Measurements from ENCODE around the gene TSHZ2.

Gene TSHZ2

DNA sequence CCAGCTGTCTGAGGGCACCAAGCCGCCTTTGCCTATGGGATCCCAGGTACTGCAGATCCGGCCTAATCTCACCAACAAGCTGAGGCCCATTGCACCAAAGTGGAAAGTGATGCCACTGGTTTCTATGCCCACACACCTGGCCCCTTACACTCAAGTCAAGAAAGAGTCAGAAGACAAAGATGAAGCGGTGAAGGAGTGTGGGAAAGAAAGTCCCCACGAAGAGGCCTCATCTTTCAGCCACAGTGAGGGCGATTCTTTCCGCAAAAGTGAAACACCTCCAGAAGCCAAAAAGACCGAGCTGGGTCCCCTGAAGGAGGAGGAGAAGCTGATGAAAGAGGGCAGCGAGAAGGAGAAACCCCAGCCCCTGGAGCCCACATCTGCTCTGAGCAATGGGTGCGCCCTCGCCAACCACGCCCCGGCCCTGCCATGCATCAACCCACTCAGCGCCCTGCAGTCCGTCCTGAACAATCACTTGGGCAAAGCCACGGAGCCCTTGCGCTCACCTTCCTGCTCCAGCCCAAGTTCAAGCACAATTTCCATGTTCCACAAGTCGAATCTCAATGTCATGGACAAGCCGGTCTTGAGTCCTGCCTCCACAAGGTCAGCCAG lies 283.0 kb downstream of the TSHZ2 start:
- Histone ChIP-seq H3K27me3 (no peaks in the 10 kb centered on the region), H3K4me1 (no peaks in the 10 kb centered on the region), H3K36me3 (no peaks in the 10 kb centered on the region), H3K9ac (no peak overlapping the region), H3K4me3 (no peak overlapping the region), H3K4me2 (no peak overlapping the region), H3K27ac (no peak overlapping the region), H3K9me3 (no peaks in the 10 kb centered on the region), H4K20me1 (no peaks in the 10 kb centered on the region)
- TF ChIP-seq Cebpa-rat (IDR thresholded peaks at IDR 0.05): no peak

DNA sequence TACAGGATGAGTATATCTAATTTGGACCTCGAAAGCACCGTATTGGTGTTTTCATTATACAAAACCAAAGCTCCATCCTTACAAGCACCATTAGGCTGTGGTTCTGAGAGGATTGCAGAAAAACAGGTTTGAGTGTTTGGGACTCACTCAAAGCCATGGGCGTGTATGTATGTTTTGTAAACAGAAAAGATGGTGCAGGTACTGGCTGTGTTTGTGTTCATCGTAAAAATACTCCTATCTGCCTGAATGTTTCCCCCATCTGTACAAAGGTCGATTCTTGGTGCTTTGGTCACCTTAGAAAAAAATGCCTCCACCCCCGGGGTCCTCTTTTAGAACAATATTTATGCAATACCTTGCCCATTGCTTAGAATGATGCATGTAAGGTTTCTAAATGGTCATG lies 286.6 kb downstream of the TSHZ2 start:
- H3K27ac ChIP-seq: no peak overlapping the region
- TF ChIP-seq Cebpa-rat (IDR thresholded peaks at IDR 0.05): no peak
- H3K9ac ChIP-seq: no peak overlapping the region
- no peaks in the 10 kb centered on the region for H3K36me3 ChIP-seq
- H3K4me3 ChIP-seq: no peak overlapping the region
- H4K20me1 ChIP-seq: no peaks in the 10 kb centered on the region
- H3K27me3 ChIP-seq: no peaks in the 10 kb centered on the region
- no peaks in the 10 kb centered on the region for H3K4me1 ChIP-seq
- no peaks in the 10 kb centered on the region for H3K9me3 ChIP-seq
- H3K4me2 ChIP-seq: no peak overlapping the region

DNA sequence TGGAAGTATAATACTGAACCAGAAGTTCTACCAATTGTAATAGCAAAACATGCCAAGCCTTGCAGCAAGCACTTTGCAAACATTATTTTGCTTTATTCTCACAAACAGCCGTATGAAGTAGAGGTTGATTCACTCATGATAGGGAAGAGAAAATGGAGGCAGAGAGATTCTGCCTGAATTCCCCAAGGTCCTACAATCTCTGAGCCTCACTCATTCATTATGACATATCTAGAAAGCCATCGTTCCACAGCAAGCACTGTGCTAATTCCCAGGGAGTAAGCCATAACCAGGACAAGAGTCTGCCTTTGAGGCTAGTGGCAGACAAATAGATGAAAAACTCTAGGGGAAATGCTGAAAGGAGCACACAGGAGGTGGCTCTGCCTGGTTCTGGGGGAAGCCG lies 288.0 kb downstream of the TSHZ2 start:
- Histone ChIP-seq H3K9ac (no peak overlapping the region), H3K27me3 (no peaks in the 10 kb centered on the region), H3K4me1 (no peaks in the 10 kb centered on the region), H4K20me1 (no peaks in the 10 kb centered on the region), H3K4me2 (no peak overlapping the region), H3K9me3 (no peaks in the 10 kb centered on the region), H3K27ac (no peak overlapping the region), H3K36me3 (no peaks in the 10 kb centered on the region), H3K4me3 (no peak overlapping the region)
- TF ChIP-seq Cebpa-rat (IDR thresholded peaks at IDR 0.05): no peak

DNA sequence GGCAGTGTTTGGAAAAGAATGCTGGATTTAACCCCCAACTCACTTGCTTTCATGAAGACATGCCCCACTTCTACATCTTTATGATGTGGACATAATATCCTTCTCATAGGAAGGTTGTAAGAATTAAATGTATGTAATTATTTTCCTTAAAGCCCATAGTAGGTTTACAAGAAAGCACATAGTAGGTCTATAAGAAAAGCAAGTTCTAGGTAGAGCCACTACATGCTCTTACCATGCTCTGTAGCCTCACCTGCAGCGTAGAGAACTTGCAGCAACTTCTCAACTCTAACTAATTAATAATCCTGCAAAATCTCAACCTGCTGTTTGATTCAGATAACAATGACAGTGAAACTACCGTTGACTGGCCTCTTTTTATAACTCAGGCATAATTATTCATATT lies 288.4 kb downstream of the TSHZ2 start:
- no peak for TF ChIP-seq Cebpa-rat (IDR thresholded peaks at IDR 0.05)

DNA sequence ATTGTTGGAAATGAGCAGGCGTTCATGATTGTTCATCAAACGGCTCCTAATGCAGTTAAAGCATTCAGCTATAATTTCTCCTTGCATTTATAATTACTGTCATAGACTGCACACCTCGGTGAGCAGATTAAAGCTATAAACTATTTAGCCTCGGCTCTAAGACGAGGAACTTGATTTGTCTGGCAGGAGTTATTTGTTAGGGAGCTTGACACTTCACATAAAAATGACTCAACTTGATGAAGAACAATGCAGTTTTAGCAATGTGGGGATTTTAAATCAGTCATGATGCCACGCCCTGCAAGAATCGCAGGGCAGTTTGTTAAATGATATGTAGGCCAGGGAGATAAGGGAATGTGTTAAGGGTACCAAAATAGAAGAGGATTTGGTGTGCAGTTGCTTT lies 290.2 kb downstream of the TSHZ2 start:
- no peak for TF ChIP-seq Cebpa-rat (IDR thresholded peaks at IDR 0.05)
- H3K4me3 ChIP-seq: no peak overlapping the region
- H3K27ac ChIP-seq: no peak overlapping the region
- H3K4me1 ChIP-seq: no peaks in the 10 kb centered on the region
- no peaks in the 10 kb centered on the region for H3K9me3 ChIP-seq
- H3K36me3 ChIP-seq: no peaks in the 10 kb centered on the region
- H3K4me2 ChIP-seq: no peak overlapping the region
- H4K20me1 ChIP-seq: no peaks in the 10 kb centered on the region
- H3K9ac ChIP-seq: no peak overlapping the region
- no peaks in the 10 kb centered on the region for H3K27me3 ChIP-seq

More for the DNA sequence above, 288.4 kb downstream of the TSHZ2 start:
- Histone ChIP-seq H3K9me3 (no peaks in the 10 kb centered on the region), H4K20me1 (no peaks in the 10 kb centered on the region), H3K4me1 (no peaks in the 10 kb centered on the region), H3K4me2 (no peak overlapping the region), H3K36me3 (no peaks in the 10 kb centered on the region), H3K4me3 (no peak overlapping the region), H3K27me3 (no peaks in the 10 kb centered on the region), H3K27ac (no peak overlapping the region), H3K9ac (no peak overlapping the region)

DNA sequence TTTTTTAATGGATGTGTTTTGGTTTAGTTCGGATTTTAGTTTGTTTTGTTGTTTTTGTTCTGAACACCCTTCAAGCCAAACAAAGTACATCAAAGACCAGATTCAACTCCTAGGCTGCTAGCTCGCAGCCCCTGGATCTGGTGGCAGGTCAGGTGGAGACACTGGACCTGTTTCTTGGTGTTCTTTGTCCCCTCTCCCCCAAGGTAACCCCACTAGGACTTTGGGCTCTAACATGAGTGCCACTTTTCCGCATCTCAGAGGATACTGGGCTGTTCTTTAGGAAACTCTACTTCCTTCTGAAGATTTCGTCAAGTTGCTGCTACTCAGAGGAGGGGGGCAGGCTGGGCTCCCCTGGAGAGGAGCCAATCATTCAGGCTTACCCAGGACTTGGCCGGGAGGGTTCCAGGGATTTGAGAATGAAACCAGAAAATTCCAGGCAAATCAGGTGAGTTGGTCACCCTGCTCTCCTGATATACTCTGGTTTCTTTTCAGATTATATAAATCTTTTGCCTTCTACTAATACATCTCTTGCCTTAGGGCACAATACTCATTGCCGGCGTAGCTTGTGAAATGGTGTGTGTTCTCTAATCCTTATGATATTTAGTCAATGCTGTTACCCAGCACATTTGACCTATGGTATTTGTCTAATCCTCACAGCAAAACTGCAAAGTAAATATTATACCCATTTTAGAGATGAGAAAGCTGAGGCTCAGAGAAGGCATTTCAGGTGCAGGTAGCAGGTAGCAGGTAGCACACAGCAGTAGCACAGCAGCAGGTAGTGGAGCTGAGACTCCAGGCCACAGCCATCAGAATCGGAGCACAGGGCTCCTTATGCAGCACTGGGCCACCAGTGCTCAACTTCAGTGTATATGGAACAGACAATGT lies 291.6 kb downstream of the TSHZ2 start:
- no peak overlapping the region for H3K9ac ChIP-seq
- H3K4me1 ChIP-seq: no peaks in the 10 kb centered on the region
- no peaks in the 10 kb centered on the region for H3K9me3 ChIP-seq
- no peak overlapping the region for H3K4me2 ChIP-seq
- H3K27ac ChIP-seq: no peak overlapping the region
- no peak for TF ChIP-seq Cebpa-rat (IDR thresholded peaks at IDR 0.05)
- H3K4me3 ChIP-seq: no peak overlapping the region
- no peaks in the 10 kb centered on the region for H4K20me1 ChIP-seq
- no peaks in the 10 kb centered on the region for H3K36me3 ChIP-seq
- no peaks in the 10 kb centered on the region for H3K27me3 ChIP-seq

DNA sequence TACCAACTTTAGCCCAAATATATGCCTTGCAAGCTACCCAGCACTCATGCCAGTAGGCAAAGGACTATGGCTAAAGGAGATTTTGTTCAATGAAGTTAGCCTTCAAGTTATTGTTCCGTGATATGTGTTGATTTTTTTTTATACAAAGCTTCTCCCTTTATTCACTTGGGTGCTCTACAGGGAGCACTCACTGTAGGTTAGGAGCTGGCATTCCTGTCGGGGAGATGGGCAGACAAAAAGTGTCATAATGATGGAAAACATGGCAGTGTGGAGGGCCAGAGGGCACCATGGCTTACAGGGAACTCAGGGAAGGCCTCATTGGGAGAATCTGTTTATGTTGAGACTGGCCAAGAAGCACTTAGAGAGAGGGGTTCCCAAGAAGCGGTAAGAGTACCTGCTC lies 292.4 kb downstream of the TSHZ2 start:
- H3K9me3 ChIP-seq: no peaks in the 10 kb centered on the region

DNA sequence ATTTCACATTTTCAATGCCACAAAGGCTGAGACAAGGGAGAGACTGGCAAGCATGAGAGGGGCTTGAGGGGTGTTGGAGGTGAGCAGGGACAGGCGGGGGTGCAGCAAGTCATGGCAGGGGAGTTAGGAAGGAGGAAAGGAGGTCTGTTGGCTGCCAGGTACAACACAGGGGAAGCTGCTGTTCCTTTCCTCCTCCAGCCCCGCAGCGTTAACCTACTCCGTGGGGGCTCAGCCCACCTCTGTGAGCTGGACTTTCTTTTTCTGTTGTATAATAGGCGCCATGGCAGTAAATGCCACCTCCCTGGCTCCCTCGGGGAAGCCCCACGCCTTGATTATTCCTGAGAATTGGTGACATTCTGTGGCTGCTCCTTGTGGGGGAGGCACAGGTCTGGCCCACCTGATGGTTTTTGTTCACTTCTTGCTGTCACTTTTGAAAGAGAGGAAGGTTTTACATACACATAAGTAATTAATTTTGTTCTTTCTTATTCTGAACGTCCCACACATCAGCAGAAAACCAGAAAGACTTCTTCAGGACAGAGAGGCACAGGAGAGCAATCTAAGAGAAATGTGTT lies 293.2 kb downstream of the TSHZ2 start:
- Histone ChIP-seq H3K4me3 (no peak overlapping the region), H3K4me1 (no peaks in the 10 kb centered on the region), H3K36me3 (no peaks in the 10 kb centered on the region), H3K27ac (no peak overlapping the region), H3K27me3 (no peaks in the 10 kb centered on the region), H3K9me3 (no peaks in the 10 kb centered on the region), H4K20me1 (no peaks in the 10 kb centered on the region), H3K9ac (no peak overlapping the region), H3K4me2 (no peak overlapping the region)
- TF ChIP-seq Cebpa-rat (IDR thresholded peaks at IDR 0.05): no peak

More for the DNA sequence above, 292.4 kb downstream of the TSHZ2 start:
- Histone ChIP-seq H3K36me3 (no peaks in the 10 kb centered on the region), H3K27me3 (no peaks in the 10 kb centered on the region), H4K20me1 (no peaks in the 10 kb centered on the region), H3K9ac (no peak overlapping the region), H3K27ac (no peak overlapping the region), H3K4me2 (no peak overlapping the region), H3K4me3 (no peak overlapping the region), H3K4me1 (no peaks in the 10 kb centered on the region)
- no peak for TF ChIP-seq Cebpa-rat (IDR thresholded peaks at IDR 0.05)

DNA sequence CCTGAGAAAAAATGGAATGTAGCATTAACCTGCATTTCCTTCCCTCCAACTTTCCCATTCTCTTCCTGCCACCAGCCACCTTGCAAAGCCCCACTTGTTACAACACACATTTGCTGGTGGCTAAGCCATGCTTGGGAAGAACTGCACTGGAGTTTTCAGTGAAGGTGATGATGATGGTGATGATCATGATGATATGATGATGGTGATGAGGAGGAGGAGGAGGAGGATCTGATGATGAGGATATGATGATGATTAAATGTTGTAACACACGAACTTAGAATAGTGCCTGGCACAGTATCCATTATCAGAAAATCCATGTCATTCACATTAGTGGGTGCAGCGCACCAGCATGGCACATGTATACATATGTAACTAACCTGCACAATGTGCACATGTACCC lies 297.2 kb downstream of the TSHZ2 start:
- no peaks in the 10 kb centered on the region for H3K9me3 ChIP-seq
- no peak overlapping the region for H3K9ac ChIP-seq
- no peak for TF ChIP-seq Cebpa-rat (IDR thresholded peaks at IDR 0.05)
- no peak overlapping the region for H3K27ac ChIP-seq
- no peaks in the 10 kb centered on the region for H3K4me1 ChIP-seq
- no peaks in the 10 kb centered on the region for H3K27me3 ChIP-seq
- no peak overlapping the region for H3K4me3 ChIP-seq
- no peak overlapping the region for H3K4me2 ChIP-seq
- H4K20me1 ChIP-seq: no peaks in the 10 kb centered on the region
- H3K36me3 ChIP-seq: no peaks in the 10 kb centered on the region

DNA sequence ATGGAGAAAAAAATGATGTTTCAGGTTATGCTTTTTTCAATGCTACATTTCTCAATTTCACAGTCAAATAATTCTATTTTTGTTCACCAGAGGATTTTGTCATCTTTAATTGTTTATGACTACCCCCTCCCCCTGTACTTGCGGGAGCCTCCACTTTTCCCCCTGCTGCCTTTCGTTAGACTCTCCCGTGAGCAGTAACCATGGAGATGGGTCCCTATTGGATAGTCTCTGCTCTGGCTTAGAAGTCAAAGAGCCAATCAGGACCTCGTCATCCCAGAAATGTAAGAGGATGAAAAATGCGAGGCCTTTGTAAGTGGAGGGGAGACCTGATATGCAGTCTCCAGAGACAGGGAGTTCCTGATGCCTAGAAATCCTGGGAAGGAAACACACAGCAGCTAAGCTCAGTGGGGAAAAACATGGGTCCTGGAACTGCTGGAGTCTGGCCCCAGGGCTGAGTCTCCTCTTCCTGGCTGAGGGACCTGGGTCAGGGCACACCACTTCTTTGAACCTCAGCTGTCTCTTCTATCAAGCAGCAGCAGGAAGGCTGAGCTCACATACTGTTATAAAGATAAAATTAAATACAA lies 298.7 kb downstream of the TSHZ2 start:
- Histone ChIP-seq H3K4me1 (no peaks in the 10 kb centered on the region), H3K9me3 (no peaks in the 10 kb centered on the region), H3K36me3 (no peaks in the 10 kb centered on the region), H4K20me1 (no peaks in the 10 kb centered on the region), H3K9ac (no peak overlapping the region), H3K27me3 (no peaks in the 10 kb centered on the region), H3K4me2 (no peak overlapping the region), H3K27ac (no peak overlapping the region), H3K4me3 (no peak overlapping the region)
- TF ChIP-seq Cebpa-rat (IDR thresholded peaks at IDR 0.05): no peak

Data from BLaER1 (cell line).